Measurements from ENCODE around the gene AMPD3.

AMPD3 gene

DNA sequence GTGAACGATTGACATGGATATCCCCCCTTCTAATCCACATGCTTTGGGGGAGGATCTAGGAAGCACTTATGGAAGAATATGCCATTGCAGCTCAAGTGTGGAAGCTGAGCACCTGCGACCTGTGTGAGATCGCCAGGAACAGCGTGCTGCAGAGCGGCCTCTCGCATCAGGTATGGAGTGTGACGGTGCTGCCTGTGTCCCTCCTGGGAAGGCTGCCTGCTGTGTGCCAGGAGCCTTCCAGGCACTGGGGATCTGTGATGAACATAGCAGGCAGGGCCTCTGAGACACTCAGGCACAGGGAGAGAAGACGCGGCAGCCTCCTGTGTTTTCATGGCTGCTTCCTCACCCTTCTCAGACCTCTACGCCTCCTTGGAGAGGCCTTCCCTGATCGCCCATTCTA, 49.4 kb downstream of the AMPD3 start:
- DNase-seq (ENCODE audit: low spot score): no peak

DNA sequence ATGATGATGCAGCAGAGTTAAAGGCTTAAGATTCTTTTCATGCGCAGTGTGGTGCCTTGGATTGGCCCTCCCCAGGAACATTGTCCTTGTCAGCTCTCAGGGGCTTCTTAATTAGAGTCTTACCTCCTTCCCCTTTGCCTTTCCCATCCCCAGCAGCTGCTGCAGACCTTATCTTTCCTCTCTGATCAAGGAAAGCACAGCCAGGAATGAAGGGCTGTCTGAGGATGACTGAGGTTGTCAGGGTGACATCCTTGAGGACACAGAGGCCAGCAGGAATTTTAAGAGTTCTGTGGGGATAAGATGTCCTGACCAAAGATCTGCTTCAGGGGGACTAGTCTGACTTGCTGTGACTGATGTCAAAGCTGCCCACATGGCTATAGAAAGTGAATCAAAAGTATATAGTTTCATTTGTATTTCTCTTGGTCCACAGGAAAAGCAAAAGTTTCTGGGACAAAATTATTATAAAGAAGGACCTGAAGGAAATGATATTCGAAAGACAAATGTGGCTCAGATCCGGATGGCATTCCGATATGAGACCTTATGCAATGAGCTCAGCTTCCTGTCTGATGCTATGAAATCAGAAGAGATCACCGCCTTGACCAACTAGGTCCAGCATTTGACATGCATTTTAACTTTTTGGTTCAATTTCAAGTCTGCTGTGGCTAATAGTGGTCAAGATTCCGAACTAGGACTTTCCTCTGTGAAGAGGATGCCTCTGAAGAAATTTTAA, 50.4 kb downstream of the AMPD3 start:
- no peak for DNase-seq (ENCODE audit: low spot score)

GRCh38 chr11:10506008-10506370, 50.9 kb downstream of the AMPD3 start:
- no peak for DNase-seq (ENCODE audit: low spot score)

- DNase-seq (ENCODE audit: low spot score): no peak
Measured at GRCh38 chr11:10511181-10511621, 56.1 kb downstream of the AMPD3 start.

GRCh38 chr11:10514202-10514601, 59.1 kb downstream of the AMPD3 start:
- DNase-seq (ENCODE audit: low spot score): no peak

DNA sequence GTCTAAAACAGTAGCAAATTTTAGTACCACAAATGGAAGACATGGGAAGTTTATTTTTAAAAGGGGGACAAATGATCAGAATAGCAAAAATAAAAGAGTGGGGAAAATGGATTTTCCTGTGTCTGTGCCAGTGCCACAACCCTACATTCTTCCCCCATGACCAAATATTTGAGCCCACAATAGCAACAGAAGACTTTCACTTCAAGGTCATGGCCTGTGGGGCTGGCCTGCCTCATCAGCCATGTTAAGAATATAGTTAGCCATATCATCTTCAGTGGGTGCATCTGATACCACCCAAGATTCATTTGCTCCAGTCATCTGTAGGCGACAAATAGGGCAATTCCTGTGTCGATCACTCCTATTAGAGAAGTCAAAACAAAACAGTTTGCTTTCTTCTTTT, 59.6 kb downstream of the AMPD3 start:
- no peak for DNase-seq (ENCODE audit: low spot score)

- no peak for DNase-seq (ENCODE audit: low spot score)
Measured at GRCh38 chr11:10515418-10515817, 60.4 kb downstream of the AMPD3 start.

GRCh38 chr11:10518123-10518522, 63.1 kb downstream of the AMPD3 start:
- no peak for DNase-seq (ENCODE audit: low spot score)

- no peak for DNase-seq (ENCODE audit: low spot score)
Measured at GRCh38 chr11:10518891-10519290, 63.8 kb downstream of the AMPD3 start.

DNA sequence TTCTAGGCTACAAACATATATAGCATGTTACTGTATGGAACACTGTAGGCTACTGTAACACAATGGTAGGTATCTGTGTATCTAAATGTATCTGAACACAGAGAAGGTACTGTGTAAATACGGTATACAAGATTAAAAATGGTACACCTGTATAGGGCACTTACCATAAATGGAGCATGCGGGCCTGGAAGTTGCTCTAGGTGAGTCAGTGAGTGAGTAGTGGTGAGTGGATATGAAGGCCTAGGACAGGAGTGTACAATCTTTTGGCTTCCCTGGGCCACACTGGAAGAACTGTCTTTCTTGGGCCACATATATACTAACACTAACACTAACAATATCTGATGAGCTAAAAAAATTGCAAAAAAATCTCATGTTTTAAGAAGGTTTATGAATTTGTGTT, 64.6 kb downstream of the AMPD3 start:
- DNase-seq (ENCODE audit: low spot score): no peak

DNA sequence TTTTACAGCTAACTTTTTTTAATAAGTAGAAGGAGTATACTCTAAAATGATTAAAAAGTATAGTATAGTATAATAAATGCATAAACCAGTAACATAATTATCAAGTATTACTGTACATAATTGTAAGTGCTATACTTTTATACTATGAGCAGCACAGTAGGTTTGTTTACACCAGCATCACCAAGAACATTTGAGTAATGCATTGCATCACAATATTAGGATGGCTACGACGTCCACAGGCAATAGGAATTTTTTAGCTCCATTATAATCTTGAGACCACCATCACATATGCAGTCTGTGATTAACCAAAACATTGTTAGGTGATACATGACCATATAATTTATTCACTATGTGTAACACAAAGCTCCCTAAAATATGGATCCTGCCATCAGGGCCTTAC, 65.5 kb downstream of the AMPD3 start:
- DNase-seq (ENCODE audit: low spot score): no peak

DNA sequence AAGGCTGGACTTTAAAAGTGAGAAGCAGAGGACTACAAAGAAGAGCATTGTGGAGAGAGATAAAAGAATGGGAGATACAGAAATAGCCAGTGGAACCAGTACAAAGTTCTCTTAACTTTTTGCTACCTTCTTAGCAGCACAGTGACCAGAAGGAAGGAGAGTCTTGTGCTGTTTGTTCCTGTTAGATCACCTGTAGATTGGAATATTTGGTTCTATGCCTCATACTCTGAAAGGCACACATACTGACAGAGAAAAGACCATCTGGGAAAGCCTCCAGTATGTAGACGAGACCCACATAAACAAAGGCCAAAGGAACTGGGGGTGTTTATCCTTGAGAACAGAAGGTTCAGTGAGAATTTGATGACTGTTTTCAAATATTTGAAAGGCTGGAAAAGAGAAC, 67.2 kb downstream of the AMPD3 start:
- no peak for DNase-seq (ENCODE audit: low spot score)

- no peak for DNase-seq (ENCODE audit: low spot score)
Measured at GRCh38 chr11:10522921-10523320, 67.9 kb downstream of the AMPD3 start.

DNA sequence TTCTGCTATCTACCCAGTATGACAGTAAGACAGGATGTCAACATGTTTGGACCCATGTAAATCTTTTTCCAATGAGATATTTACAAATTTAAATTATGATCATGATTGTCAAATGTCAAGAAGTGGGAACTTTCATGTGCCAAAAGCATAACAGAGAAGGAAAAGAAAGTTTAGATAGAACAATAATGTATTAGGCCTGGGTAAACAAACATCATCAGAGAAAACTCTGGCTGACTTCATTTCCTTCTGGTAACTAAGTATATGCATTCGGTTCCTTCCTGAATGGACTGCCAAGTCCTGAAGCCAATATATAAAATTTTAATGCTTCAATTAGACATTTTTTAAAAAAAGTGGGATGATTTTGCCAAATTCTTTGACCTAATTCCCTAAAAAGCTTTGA, 69.4 kb downstream of the AMPD3 start:
- DNase-seq (ENCODE audit: low spot score): no peak

DNA sequence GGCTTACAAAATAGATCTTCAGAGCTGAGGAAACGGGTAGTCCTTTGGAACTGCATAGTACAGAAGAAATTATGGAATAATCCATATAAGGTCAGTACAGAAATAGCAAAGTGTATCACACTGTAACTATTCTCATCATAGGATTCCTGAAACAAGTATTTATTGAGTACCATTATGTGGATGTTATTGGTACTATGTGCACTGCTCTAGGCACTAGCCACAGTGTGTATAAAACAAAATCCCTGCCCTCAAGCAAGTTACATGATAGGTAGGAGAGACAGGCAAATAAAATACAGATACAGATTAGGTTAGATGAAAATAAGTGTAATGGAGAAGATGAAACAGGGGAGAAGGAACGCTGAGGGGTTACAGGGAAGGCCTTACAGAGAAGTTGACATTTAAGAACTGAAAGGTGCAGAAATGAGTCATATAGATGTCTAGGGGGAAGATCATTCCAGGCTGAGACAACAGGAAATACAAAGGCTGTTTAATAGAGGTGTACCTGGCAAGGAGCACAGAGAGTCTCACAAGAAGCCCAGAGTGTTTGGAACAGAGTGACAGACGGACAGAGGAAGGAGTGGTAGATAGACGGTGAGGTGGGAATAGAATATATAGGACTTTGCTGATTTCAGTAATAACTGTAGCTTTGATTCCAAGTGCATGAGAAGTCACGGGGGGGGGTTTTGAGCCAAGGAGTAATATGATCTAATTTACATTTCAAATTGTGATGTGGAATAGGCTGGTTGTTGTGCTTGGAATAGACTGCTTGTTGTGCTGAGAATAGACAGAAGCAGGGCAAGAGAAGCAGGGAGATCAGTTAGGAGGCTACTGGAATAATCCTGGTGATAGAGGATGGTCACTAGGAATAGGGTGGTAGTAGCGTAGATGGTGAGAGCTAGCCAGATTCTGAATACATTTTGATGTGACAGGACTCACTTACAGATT, 72.2 kb downstream of the AMPD3 start:
- peak; percentile 5 for DNase-seq (ENCODE audit: low spot score)

DNA sequence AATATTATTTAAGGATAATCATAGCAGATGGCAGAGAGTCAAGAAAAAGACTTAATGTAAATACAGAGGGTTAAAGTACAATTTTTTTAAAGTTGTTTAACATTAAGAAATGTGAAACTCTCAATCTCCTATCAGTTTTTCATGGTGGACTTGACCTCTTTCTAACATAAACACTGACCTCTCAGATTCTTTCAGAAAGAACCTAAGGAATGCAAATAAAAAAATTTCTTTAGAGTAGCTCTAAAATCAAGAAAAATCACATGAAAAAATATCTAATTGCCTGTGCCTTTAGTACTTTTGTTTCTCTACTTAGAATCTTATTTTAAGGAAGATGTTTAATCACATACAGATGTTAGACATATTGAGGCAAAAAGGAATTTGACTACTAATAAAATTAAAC, 73.1 kb downstream of the AMPD3 start:
- DNase-seq (ENCODE audit: low spot score): no peak

- DNase-seq (ENCODE audit: low spot score): no peak
Measured at GRCh38 chr11:10529279-10529678, 74.2 kb downstream of the AMPD3 start.

- DNase-seq (ENCODE audit: low spot score): no peak
Measured at GRCh38 chr11:10532526-10532925, 77.5 kb downstream of the AMPD3 start.

DNA sequence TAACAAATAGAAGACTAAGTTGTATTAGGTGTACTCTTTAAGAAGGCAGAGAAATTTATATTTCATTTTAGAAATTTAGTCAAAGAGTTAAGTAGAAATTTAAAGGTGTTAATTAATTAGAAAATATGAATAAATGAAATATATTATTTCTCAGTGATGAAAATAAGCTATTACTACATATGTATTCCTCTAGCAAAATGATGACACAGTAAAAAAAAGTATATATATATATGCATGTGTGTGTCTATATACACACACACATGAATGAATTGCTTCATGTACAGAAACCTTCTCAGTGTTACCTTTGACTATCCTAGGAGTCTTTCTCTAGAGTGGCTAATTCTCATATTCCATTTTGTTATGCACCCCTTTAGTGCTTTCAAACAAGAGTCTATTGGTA, 78.3 kb downstream of the AMPD3 start:
- DNase-seq (ENCODE audit: low spot score): no peak

GRCh38 chr11:10534316-10534715, 79.3 kb downstream of the AMPD3 start:
- no peak for DNase-seq (ENCODE audit: low spot score)

DNA sequence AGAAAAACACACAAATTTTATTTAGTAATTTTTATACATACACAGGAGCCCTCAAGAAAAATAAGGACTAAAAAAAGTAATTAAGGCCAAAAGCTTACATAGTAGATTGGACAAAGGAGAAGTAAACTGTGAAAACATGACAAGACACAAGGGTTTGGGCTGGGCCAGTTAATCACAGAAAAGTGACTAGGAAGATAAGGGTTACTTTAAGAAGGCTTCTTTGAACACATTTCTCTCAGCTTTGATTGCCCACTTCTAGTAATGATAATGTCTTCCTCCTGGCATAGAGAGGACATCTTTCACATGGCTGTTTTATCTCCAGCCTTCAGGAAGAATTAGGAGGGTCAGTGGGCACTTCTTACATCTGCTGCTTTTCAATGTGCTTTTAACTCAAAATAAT, 82.5 kb downstream of the AMPD3 start:
- no peak for DNase-seq (ENCODE audit: low spot score)

DNA sequence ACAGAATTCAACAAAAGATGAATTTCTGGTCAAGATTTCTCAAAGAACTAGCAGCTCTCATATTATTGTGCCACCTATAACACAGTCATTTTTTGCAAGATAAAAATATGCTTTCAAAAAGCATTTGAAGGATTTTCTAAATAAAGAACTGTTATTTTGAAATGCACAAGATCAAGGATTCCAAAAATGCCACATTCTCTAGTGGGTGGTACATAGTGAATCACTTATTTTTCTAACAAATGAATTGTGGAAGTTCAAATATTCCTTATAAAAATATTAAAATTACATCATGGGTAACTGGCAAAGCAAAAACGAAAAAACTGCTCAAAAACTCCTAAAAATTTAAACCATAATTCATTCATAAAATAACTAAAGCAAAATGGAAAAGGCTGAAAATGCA, 83.9 kb downstream of the AMPD3 start:
- DNase-seq (ENCODE audit: low spot score): no peak

DNA sequence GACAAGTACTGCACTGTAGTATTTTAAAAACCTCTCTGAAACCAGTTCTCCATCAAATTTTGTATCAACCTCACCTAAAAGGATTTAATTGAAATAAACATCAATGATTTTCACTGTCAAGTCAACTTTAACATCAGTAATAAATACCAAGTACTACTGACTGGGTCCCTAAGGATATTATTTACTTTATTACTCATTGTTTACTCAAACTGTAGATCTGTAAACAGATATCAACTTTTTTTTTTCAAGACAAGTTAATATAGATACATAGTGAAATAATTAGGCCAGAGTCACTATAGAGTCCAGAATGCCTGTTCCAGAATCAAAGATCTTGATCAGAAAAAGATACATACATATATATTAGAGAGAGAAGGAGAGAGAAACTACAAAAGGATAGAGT, 84.3 kb downstream of the AMPD3 start:
- no peak for DNase-seq (ENCODE audit: low spot score)

- DNase-seq (ENCODE audit: low spot score): peak; percentile 4
Measured at GRCh38 chr11:10540546-10540914, 85.5 kb downstream of the AMPD3 start.
